Astrocyte (in vitro differentiated cells and primary cell): ENCODE results near the gene CACNA1E. TPM values are rescaled to one million over a fixed set of nuclear protein-coding genes. Genes with fewer than 3 reads are reported as not detected.

Experiments used
- DNase-seq: peaks from one replicate; pipeline ENCODE4 v3.0.0-alpha.2; 2010; ENCODE audit warnings: low read depth
- FAIRE-seq: peaks from 2 replicates; lab custom pipeline; 2011; peaks lifted over from hg19 to GRCh38; lab: Jason Lieb, UNC
- H2AFZ ChIP-seq: 2 replicates; pipeline ENCODE4 v1.6.0; 2012; ENCODE audit warnings: low read depth, low read length, inconsistent platforms
- H3K27ac ChIP-seq: 2 replicates; pipeline ENCODE4 v1.5.1; 2011; ENCODE audit warnings: low read depth, low read length, inconsistent platforms
- H3K27me3 ChIP-seq: 2 replicates; pipeline ENCODE4 v1.6.0; 2011; ENCODE audit warnings: low read length, inconsistent platforms; ENCODE audit not compliant: insufficient read depth
- H3K36me3 ChIP-seq: 2 replicates; pipeline ENCODE4 v1.5.1; 2011; ENCODE audit warnings: low read length, inconsistent platforms; ENCODE audit not compliant: insufficient read depth
- H3K4me1 ChIP-seq: 2 replicates; pipeline ENCODE4 v1.5.1; 2011; ENCODE audit warnings: low read length, inconsistent platforms; ENCODE audit not compliant: insufficient read depth
- H3K4me2 ChIP-seq: 2 replicates; pipeline ENCODE4 v1.6.0; 2012; ENCODE audit warnings: low read length, inconsistent platforms
- H3K4me3 ChIP-seq: 2 replicates; pipeline ENCODE4 v1.5.1; 2011; ENCODE audit warnings: low read depth, mild to moderate bottlenecking, low read length, inconsistent platforms; ENCODE audit not compliant: insufficient read depth
- H3K79me2 ChIP-seq: 2 replicates; pipeline ENCODE4 v1.6.0; 2012; ENCODE audit warnings: mild to moderate bottlenecking, low read length, inconsistent platforms; ENCODE audit not compliant: insufficient read depth
- H3K9ac ChIP-seq: 2 replicates; pipeline ENCODE4 v1.6.0; 2012; ENCODE audit warnings: mild to moderate bottlenecking, low read length, inconsistent platforms
- H3K9me3 ChIP-seq: 2 replicates; pipeline ENCODE4 v1.5.1; 2012; ENCODE audit warnings: low read depth, mild to moderate bottlenecking, low read length, inconsistent platforms; ENCODE audit not compliant: insufficient read depth
- H4K20me1 ChIP-seq: 2 replicates; pipeline ENCODE4 v1.6.0; 2012; ENCODE audit warnings: low read length, inconsistent platforms; ENCODE audit not compliant: insufficient read depth
- H3K27ac Mint-ChIP-seq: one replicate; pipeline ENCODE4 v1.8.0; 2021; ENCODE audit warnings: mild to moderate bottlenecking, mixed read lengths; ENCODE audit not compliant: unreplicated experiment
- H3K27me3 Mint-ChIP-seq: one replicate; pipeline ENCODE4 v1.8.0; 2021; ENCODE audit warnings: low read depth, mixed read lengths; ENCODE audit not compliant: unreplicated experiment
- H3K36me3 Mint-ChIP-seq: one replicate; pipeline ENCODE4 v1.8.0; 2021; ENCODE audit warnings: low read depth, mixed read lengths; ENCODE audit not compliant: unreplicated experiment
- H3K4me1 Mint-ChIP-seq: one replicate; pipeline ENCODE4 v1.8.0; 2021; ENCODE audit warnings: low read depth, mixed read lengths; ENCODE audit not compliant: unreplicated experiment
- H3K4me3 Mint-ChIP-seq: one replicate; pipeline ENCODE4 v1.8.0; 2021; ENCODE audit warnings: mild to moderate bottlenecking, moderate library complexity, mixed read lengths; ENCODE audit not compliant: unreplicated experiment
- H3K9me3 Mint-ChIP-seq: one replicate; pipeline ENCODE4 v1.8.0; 2021; ENCODE audit warnings: mild to moderate bottlenecking, mixed read lengths; ENCODE audit not compliant: unreplicated experiment
- CTCF ChIP-seq: IDR thresholded peaks from 2 replicates; pipeline ENCODE4 v1.5.1; 2011; ENCODE audit warnings: low read depth, mild to moderate bottlenecking, inconsistent platforms, low read length, moderate library complexity; ENCODE audit not compliant: insufficient read depth
- EZH2 ChIP-seq: IDR thresholded peaks from 2 replicates; pipeline ENCODE4 v1.6.1; 2012; ENCODE audit warnings: mild to moderate bottlenecking, low read length, inconsistent platforms; ENCODE audit not compliant: insufficient read depth
- total RNA-seq: library from RNA; stranded (reverse); gene quantifications from 2 replicates; pipeline ENCODE4 v1.2.1, GENCODE V29; 2021

Gene CACNA1E
- total RNA-seq, 1 donor from 2014 or later: 0.07 TPM

GRCh38 chr1:181593042-181593441 lies 109.7 kb downstream of the CACNA1E start:
- no peaks in the 10 kb centered on the region for H3K9me3 Mint-ChIP-seq

GRCh38 chr1:181594553-181594952 lies 111.2 kb downstream of the CACNA1E start:
- Histone ChIP-seq H3K9me3 (peaks cover 3% of the 10 kb centered on the region), H3K4me3 (no peak overlapping the region), H3K27ac (no peak overlapping the region), H3K36me3 (no peaks in the 10 kb centered on the region), H3K27me3 (no peaks in the 10 kb centered on the region), H2AFZ (no peak overlapping the region), H4K20me1 (no peaks in the 10 kb centered on the region), H3K9ac (no peak overlapping the region), H3K4me1 (no peaks in the 10 kb centered on the region), H3K4me2 (no peak overlapping the region), H3K79me2 (no peaks in the 10 kb centered on the region)
- Mint-ChIP-seq H3K27ac (no peak overlapping the region), H3K36me3 (no peaks in the 10 kb centered on the region), H3K4me3 (no peak overlapping the region), H3K4me1 (no peaks in the 10 kb centered on the region), H3K27me3 (peaks cover 17% of the 10 kb centered on the region), H3K9me3 (no peaks in the 10 kb centered on the region)
- FAIRE-seq: no peak
- TF ChIP-seq EZH2: no peak
- no peak for TF ChIP-seq CTCF
- no peak for DNase-seq

More at GRCh38 chr1:181593042-181593441, 109.7 kb downstream of the CACNA1E start:
- no peak overlapping the region for H2AFZ ChIP-seq
- no peaks in the 10 kb centered on the region for H3K36me3 Mint-ChIP-seq
- no peak overlapping the region for H3K4me2 ChIP-seq
- H4K20me1 ChIP-seq: no peaks in the 10 kb centered on the region
- no peaks in the 10 kb centered on the region for H3K79me2 ChIP-seq
- no peaks in the 10 kb centered on the region for H3K4me1 Mint-ChIP-seq
- H3K4me1 ChIP-seq: no peaks in the 10 kb centered on the region
- peaks cover 3% of the 10 kb centered on the region for H3K9me3 ChIP-seq
- H3K9ac ChIP-seq: no peak overlapping the region
- H3K27ac ChIP-seq: no peak overlapping the region
- TF ChIP-seq EZH2 (no peak), CTCF (no peak)
- H3K27me3 Mint-ChIP-seq: peaks cover 17% of the 10 kb centered on the region
- H3K36me3 ChIP-seq: no peaks in the 10 kb centered on the region
- no peak overlapping the region for H3K27ac Mint-ChIP-seq
- no peak for DNase-seq
- no peak overlapping the region for H3K4me3 Mint-ChIP-seq
- H3K27me3 ChIP-seq: no peaks in the 10 kb centered on the region
- no peak for FAIRE-seq
- no peak overlapping the region for H3K4me3 ChIP-seq

GRCh38 chr1:181595234-181595633 lies 111.9 kb downstream of the CACNA1E start:
- Histone ChIP-seq H4K20me1 (no peaks in the 10 kb centered on the region), H3K79me2 (no peaks in the 10 kb centered on the region), H3K4me3 (no peak overlapping the region), H3K4me1 (no peaks in the 10 kb centered on the region), H3K36me3 (no peaks in the 10 kb centered on the region), H3K9me3 (peaks cover 3% of the 10 kb centered on the region), H3K27me3 (no peaks in the 10 kb centered on the region), H3K9ac (no peak overlapping the region), H2AFZ (no peak overlapping the region), H3K4me2 (no peak overlapping the region), H3K27ac (no peak overlapping the region)
- Mint-ChIP-seq H3K27ac (no peak overlapping the region), H3K27me3 (peaks cover 21% of the 10 kb centered on the region), H3K4me1 (no peaks in the 10 kb centered on the region), H3K9me3 (peaks cover 2% of the 10 kb centered on the region), H3K36me3 (no peaks in the 10 kb centered on the region), H3K4me3 (no peak overlapping the region)
- no peak for FAIRE-seq
- no peak for DNase-seq
- TF ChIP-seq CTCF (no peak), EZH2 (no peak)
